ENCODE data around the gene CROCC2. TPM values are rescaled to one million over a fixed set of nuclear protein-coding genes. Genes with fewer than 3 reads are reported as not detected.

Gene CROCC2
- total and polyA plus RNA-seq, 12 donors, result 0.07 to 0.65 (median 0.28) TPM; not detected in 6

DNA sequence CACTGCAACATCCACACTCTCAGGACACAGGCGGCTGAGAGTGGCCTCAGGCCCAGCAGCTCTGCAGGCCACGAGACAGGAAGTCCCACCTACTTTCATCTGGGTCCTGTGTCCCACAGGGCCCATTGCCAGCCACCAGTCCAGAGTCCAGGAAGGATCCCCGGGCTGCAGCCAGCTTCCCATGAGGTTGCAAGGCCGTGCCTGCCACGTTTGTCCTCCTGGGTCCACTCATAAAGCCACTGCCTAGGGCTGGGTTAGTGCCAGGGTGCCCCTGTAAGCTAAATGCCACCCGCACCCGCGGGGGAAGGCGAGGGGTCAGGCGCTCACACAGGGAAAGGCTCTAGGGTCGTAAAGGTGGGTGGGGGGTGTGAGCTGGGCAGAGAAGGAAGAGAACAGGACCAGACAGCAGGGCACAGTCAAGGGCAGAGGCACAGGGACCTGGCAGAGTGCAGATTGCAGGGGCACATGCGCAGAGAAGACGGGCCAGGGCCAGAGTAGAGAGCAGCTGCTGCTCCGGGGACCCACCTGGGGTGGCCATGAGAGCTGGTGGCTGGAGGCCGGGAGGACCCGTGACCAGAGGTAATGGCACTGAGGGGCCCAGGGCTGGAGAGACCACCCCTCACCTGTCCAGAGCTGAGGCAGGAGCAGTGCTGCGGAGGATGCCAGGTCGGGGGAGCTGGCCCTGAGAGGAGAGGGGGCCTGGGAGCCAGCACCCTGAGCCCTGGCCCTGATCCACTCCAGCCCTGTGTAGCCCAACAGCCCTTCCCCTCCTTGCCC, 29.5 kb upstream of the CROCC2 start:
- intact Hi-C loops (cut with DNase I), result no loop called here

DNA sequence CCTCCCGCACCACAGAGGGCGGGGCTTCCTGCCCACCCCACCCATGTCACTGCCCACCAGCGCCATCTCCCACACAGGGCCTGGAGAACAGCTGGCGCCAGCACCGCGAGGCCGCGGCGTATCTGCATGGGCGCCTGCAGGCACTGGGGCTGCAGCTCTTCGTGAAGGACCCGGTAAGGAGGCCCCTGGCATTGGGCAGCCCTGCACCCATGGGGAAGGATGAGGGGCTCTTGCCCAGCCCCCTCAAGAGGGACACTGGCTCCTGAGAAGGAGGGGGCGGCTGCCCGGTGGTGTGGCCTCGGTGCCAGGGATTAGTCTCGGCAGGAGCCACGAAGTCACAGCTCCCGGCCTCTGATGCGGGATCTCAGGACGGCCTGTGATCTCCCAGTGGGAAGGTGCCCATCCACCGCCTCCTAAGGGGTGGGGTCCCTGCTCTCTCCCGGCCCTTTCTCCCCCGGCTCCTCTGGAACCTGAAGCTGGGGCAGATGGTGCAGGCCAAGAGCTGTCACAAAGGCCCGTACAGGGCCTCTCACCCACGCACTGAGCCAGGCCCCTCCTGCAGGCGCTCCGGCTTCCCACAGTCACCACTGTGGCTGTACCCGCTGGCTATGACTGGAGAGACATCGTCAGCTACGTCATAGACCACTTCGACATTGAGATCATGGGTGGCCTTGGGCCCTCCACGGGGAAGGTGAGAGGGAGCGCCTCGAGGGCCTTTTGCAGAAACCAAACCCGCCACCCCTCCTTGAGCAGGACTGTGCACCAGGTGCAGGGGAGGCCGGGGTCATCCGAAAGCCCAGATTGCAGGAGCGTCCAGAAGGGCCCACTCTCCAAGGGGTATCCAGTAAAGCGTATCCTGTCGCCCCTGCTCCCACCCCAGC, 28.4 kb upstream of the CROCC2 start:
- TF ChIP-seq, protein P1, sequence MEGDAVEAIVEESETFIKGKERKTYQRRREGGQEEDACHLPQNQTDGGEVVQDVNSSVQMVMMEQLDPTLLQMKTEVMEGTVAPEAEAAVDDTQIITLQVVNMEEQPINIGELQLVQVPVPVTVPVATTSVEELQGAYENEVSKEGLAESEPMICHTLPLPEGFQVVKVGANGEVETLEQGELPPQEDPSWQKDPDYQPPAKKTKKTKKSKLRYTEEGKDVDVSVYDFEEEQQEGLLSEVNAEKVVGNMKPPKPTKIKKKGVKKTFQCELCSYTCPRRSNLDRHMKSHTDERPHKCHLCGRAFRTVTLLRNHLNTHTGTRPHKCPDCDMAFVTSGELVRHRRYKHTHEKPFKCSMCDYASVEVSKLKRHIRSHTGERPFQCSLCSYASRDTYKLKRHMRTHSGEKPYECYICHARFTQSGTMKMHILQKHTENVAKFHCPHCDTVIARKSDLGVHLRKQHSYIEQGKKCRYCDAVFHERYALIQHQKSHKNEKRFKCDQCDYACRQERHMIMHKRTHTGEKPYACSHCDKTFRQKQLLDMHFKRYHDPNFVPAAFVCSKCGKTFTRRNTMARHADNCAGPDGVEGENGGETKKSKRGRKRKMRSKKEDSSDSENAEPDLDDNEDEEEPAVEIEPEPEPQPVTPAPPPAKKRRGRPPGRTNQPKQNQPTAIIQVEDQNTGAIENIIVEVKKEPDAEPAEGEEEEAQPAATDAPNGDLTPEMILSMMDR (IDR thresholded peaks at IDR 0.05), result no peak
- TF ChIP-seq POLR2A (IDR thresholded peaks at IDR 0.05), result no peak
- no peaks in the 10 kb centered on the region for H3K27me3 ChIP-seq
- DNase-seq, result no peak
- H3K9me3 ChIP-seq (replicated peaks in 1 of 3), result no peaks in the 10 kb centered on the region
- H3K4me3 ChIP-seq, result no peak overlapping the region
- WGBS, 4 donors, result 86 to 97% (median 93%) methylated on average over 12 to 40 of the region's 40 CpGs
- H3K4me1 ChIP-seq (replicated peaks in 1 of 2), result no peaks in the 10 kb centered on the region
- no peaks in the 10 kb centered on the region for H3K36me3 ChIP-seq (replicated peaks in 1 of 2)
- intact Hi-C loops (cut with DNase I), result no loop called here
- H3K27ac ChIP-seq, result no peak overlapping the region

More for the DNA sequence above, 29.5 kb upstream of the CROCC2 start:
- 78 to 83% (median 81%) methylated on average over 11 to 18 of the region's 18 CpGs for WGBS, 4 donors
- H3K4me3 ChIP-seq, result no peak overlapping the region
- H3K36me3 ChIP-seq (replicated peaks in 1 of 2), result no peaks in the 10 kb centered on the region
- no peaks in the 10 kb centered on the region for H3K4me1 ChIP-seq (replicated peaks in 1 of 2)
- no peaks in the 10 kb centered on the region for H3K9me3 ChIP-seq (replicated peaks in 1 of 3)
- TF ChIP-seq, protein P1 (IDR thresholded peaks at IDR 0.05), result no peak
- no peak for TF ChIP-seq POLR2A (IDR thresholded peaks at IDR 0.05)
- DNase-seq, result peak in 2 of 7 donors; percentile 19 to 26
- H3K27me3 ChIP-seq, result no peaks in the 10 kb centered on the region
- H3K27ac ChIP-seq, result no peak overlapping the region

DNA sequence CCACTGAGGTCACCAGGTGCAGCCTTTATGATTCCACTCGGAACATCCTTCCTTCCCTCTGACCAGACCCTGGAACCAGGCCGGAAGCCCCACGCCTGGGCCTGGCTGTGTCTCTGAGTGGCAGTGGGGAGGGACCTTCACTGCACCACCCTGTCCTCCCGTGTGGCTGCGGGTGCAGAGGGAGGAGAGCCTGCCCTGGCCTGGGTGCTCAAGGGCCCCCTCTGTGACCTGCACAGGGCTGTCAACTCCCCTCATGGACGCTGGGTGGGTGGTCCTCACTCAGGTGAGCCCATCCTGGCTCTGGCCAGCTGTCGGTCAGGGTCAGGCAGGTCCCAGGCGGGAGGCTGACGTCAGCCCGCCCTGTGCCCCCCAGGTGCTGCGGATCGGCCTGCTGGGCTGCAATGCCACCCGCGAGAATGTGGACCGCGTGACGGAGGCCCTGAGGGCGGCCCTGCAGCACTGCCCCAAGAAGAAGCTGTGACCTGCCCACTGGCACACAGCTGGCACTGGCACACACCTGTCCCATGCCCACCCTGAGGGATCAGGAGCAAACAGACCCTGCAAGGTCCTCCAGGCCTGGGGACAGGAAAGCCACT, 27.7 kb upstream of the CROCC2 start:
- WGBS, 4 donors, result 68 to 94% (median 87%) methylated on average over 4 to 18 of the region's 18 CpGs
- no peak overlapping the region for H3K4me3 ChIP-seq
- no peaks in the 10 kb centered on the region for H3K36me3 ChIP-seq (replicated peaks in 1 of 2)
- intact Hi-C loops (cut with DNase I), result no loop called here
- DNase-seq, result peak in 1 of 7 donors; percentile 1
- no peaks in the 10 kb centered on the region for H3K4me1 ChIP-seq (replicated peaks in 1 of 2)
- no peak overlapping the region for H3K27ac ChIP-seq
- no peaks in the 10 kb centered on the region for H3K27me3 ChIP-seq
- no peak for TF ChIP-seq POLR2A (IDR thresholded peaks at IDR 0.05)
- TF ChIP-seq, protein P1 (IDR thresholded peaks at IDR 0.05), result no peak
- no peaks in the 10 kb centered on the region for H3K9me3 ChIP-seq (replicated peaks in 1 of 3)

DNA sequence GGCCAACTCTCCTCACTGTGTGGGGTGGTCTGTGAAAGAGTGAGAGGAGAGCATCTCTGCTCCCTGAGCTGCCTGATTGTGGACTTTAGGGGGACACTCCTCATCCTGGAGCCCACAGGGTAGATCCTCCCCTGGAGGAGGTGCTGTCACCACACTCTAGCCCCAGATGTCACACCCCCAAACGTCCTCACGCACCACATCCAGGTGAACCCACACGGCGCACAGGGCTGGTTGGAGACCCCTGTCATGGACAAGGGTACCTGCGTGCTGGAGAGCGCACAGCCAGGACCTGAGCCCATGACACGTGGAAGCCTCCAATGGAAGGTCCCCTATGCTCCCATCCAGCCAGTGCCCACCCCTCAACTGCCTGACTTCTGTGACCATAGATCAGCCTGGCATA, 27.0 kb upstream of the CROCC2 start:
- no peak overlapping the region for H3K27ac ChIP-seq
- no peaks in the 10 kb centered on the region for H3K9me3 ChIP-seq (replicated peaks in 1 of 3)
- 67 to 92% (median 77%) methylated on average over 3 to 7 of the region's 7 CpGs for WGBS, 4 donors
- H3K27me3 ChIP-seq, result no peaks in the 10 kb centered on the region
- H3K4me1 ChIP-seq (replicated peaks in 1 of 2), result no peaks in the 10 kb centered on the region
- no peaks in the 10 kb centered on the region for H3K36me3 ChIP-seq (replicated peaks in 1 of 2)
- DNase-seq, result no peak
- no peak overlapping the region for H3K4me3 ChIP-seq
- intact Hi-C loops (cut with DNase I), result no loop called here
- TF ChIP-seq, protein P1 (IDR thresholded peaks at IDR 0.05), result no peak
- TF ChIP-seq POLR2A (IDR thresholded peaks at IDR 0.05), result no peak
